Suprapubic skin (tissue), 4 donors: ENCODE data around the gene SCRN2.

Experiments used
- CTCF ChIP-seq, 2 donors: fragments of 200-600 bp in 1 of 2; fragments of 450-650 bp in 1 of 2; sonication (generic) in 1 of 2; IDR thresholded peaks; one replicate each; pipeline ENCODE4 v1.5.1; 2016 to 2019; ENCODE audit warnings: antibody characterized with exemption in 2 of 2, mild to moderate bottlenecking in 1 of 2, moderate library complexity in 1 of 2
- EP300 ChIP-seq: sonication (generic); formaldehyde crosslinking; IDR thresholded peaks from one replicate; pipeline ENCODE4 v1.6.1; 2017; ENCODE audit warnings: antibody characterized with exemption
- POLR2A ChIP-seq, 2 donors: fragments of 450-650 bp; IDR thresholded peaks; one replicate each; pipeline ENCODE4 v1.6.1; 2017; ENCODE audit warnings: antibody characterized with exemption in 2 of 2, mild to moderate bottlenecking in 2 of 2, moderate library complexity in 2 of 2
- POLR2AphosphoS5 ChIP-seq, 3 donors: sonication (generic); formaldehyde crosslinking; IDR thresholded peaks; one replicate each; pipeline ENCODE4 v1.6.1; 2017; ENCODE audit warnings: antibody characterized with exemption in 3 of 3

- no peak for TF ChIP-seq POLR2A (IDR thresholded peaks at IDR 0.05)
- no peak for TF ChIP-seq CTCF (IDR thresholded peaks at IDR 0.05)
- no peak for TF ChIP-seq POLR2AphosphoS5 (IDR thresholded peaks at IDR 0.05)
- no peak for TF ChIP-seq EP300
Observed at GRCh38 chr17:47844227-47844626, 3.2 kb upstream of the SCRN2 start.
